PC-9 (cell line): ENCODE measurements around the gene KLC1.

Experiments
- CTCF ChIP-seq: fragments of 200-600 bp; sonication (generic); conservative IDR thresholded peaks from 2 replicates; pipeline ENCODE4 v1.6.1; 2017; ENCODE audit warnings: mixed run types, antibody characterized with exemption, mild to moderate bottlenecking, moderate library complexity
- EZH2 ChIP-seq: fragments of 200-600 bp; sonication (generic); IDR thresholded peaks from 2 replicates; pipeline ENCODE4 v1.8.0; 2017; ENCODE audit warnings: antibody characterized with exemption, low read depth

GRCh38 chr14:103619057-103619456 lies 10.0 kb upstream of the KLC1 start:
- no peak for TF ChIP-seq EZH2
- TF ChIP-seq CTCF = no peak
